ENCODE measurements around the gene NEK6. TPM values are rescaled to one million over a fixed set of nuclear protein-coding genes. Genes with fewer than 3 reads are reported as not detected.

Gene NEK6
- total and polyA plus RNA-seq, 9 of the 15 experiments (the other 6 are each of a cell fraction or from before 2014, with no cell fraction given): 3.1 to 19.0 (median 8.4) TPM

DNA sequence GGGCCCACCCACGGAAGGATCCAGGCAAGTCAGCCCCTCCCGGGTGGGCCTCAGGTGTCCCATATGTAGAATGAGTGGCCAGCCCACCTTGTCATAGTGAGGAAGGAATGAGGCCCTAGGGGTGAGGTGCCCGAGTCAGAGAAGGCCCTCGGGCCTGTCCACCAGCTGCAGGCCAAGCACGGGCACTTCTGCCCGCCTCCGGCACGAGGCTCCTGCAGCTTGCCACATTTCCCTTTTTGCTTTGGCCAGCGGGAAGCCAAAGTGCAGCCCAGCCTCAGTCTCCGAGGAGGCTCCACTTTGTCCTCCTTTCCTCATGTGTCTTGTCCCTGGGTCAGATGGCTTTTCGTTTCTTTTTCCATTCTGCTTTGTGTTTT is 84.6 kb downstream of the NEK6 start:
- Histone ChIP-seq H3K9me3 (replicated peaks; ENCODE audit: control insufficient read depth, insufficient read depth, low read depth, low read length) (no peaks in the 10 kb centered on the region), H3K4me3 (no peak overlapping the region), H3K27ac (ENCODE audit: extremely low read depth, low read depth, low read length) (no peak overlapping the region), H3K27me3 (ENCODE audit: control insufficient read depth in 2 of 2, insufficient read depth in 2 of 2, low read length in 2 of 2) (no peaks in the 10 kb centered on the region), H4K20me1 (replicated peaks; ENCODE audit: control insufficient read depth, insufficient read depth, low read length) (0 out of 2 replicates have a peak, but pooled peaks cover 4% of the 10 kb centered on the region), H3K4me2 (ENCODE audit: insufficient read depth, low read length) (no peak overlapping the region), H3K79me2 (ENCODE audit: control insufficient read depth, insufficient read depth, low read length) (no peaks in the 10 kb centered on the region), H2AFZ (ENCODE audit: low read depth, low read length) (no peak overlapping the region), H3K36me3 (ENCODE audit: control insufficient read depth, insufficient read depth, low read length) (peaks cover 14% of the 10 kb centered on the region; the same call in 1 of the 3 replicates), H3K9ac (ENCODE audit: insufficient read depth in 1 of 2, low read depth in 2 of 2, low read length in 2 of 2) (no peak overlapping the region), H3K4me1 (replicated peaks in 1 of 2; ENCODE audit: control insufficient read depth in 2 of 2, insufficient read depth in 2 of 2, low read length in 2 of 2) (peaks cover 0 to 33% of the 10 kb centered on the region in 2 experiments; a peak in 2 of 5 replicates), H3K9me1 (ENCODE audit: control insufficient read depth, insufficient read depth, low read length) (no peaks in the 10 kb centered on the region)
- FAIRE-seq (no peak), ATAC-seq (no peak), DNase-seq (ENCODE audit: extremely low read depth in 1 of 4, low spot score in 3 of 4) (no peak)
- 80% methylated on average over 11 of the region's 11 CpGs for WGBS (ENCODE audit: insufficient coverage, low coverage, missing lambda C conversion rate)
- no TSS peak for BruUV-seq (replicated peaks)
- ChIA-PET CTCF (ENCODE audit: low intra/inter-chr PET ratio) (no interaction called here), POLR2A (interaction anchor here (1.0 kb wide), 1 partner anchor 31 kb away, joined by 4 read pairs; no protein-coding TSS in a partner anchor)
- in situ Hi-C loops (cut with MboI): no loop called here
- intact Hi-C loops (cut with micrococcal nuclease): no loop called here
- TF ChIP-seq, protein P1, sequence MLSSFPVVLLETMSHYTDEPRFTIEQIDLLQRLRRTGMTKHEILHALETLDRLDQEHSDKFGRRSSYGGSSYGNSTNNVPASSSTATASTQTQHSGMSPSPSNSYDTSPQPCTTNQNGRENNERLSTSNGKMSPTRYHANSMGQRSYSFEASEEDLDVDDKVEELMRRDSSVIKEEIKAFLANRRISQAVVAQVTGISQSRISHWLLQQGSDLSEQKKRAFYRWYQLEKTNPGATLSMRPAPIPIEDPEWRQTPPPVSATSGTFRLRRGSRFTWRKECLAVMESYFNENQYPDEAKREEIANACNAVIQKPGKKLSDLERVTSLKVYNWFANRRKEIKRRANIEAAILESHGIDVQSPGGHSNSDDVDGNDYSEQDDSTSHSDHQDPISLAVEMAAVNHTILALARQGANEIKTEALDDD (IDR thresholded peaks at IDR 0.05): no peak
- TF ChIP-seq PCBP2 (IDR thresholded peaks at IDR 0.05; ENCODE audit: low read depth, low read length, poor library complexity, severe bottlenecking) (no peak), ZNF217 (CRISPR knock-in tag; IDR thresholded peaks at IDR 0.05) (no peak), HDAC1 (IDR thresholded peaks at IDR 0.05) (no peak), ZKSCAN3 (CRISPR knock-in tag; IDR thresholded peaks at IDR 0.05) (no peak), ZNF75A (CRISPR knock-in tag; IDR thresholded peaks at IDR 0.05) (no peak)
- TF ChIP-seq, protein P2, sequence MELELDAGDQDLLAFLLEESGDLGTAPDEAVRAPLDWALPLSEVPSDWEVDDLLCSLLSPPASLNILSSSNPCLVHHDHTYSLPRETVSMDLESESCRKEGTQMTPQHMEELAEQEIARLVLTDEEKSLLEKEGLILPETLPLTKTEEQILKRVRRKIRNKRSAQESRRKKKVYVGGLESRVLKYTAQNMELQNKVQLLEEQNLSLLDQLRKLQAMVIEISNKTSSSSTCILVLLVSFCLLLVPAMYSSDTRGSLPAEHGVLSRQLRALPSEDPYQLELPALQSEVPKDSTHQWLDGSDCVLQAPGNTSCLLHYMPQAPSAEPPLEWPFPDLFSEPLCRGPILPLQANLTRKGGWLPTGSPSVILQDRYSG (tag; conservative IDR thresholded peaks at IDR 0.05; ENCODE audit: low read depth): no peak
- TF ChIP-seq, protein P3, sequence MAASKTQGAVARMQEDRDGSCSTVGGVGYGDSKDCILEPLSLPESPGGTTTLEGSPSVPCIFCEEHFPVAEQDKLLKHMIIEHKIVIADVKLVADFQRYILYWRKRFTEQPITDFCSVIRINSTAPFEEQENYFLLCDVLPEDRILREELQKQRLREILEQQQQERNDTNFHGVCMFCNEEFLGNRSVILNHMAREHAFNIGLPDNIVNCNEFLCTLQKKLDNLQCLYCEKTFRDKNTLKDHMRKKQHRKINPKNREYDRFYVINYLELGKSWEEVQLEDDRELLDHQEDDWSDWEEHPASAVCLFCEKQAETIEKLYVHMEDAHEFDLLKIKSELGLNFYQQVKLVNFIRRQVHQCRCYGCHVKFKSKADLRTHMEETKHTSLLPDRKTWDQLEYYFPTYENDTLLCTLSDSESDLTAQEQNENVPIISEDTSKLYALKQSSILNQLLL (CRISPR knock-in tag; IDR thresholded peaks at IDR 0.05; ENCODE audit: borderline replicate concordance): no peak
- TF ChIP-seq, protein P4, sequence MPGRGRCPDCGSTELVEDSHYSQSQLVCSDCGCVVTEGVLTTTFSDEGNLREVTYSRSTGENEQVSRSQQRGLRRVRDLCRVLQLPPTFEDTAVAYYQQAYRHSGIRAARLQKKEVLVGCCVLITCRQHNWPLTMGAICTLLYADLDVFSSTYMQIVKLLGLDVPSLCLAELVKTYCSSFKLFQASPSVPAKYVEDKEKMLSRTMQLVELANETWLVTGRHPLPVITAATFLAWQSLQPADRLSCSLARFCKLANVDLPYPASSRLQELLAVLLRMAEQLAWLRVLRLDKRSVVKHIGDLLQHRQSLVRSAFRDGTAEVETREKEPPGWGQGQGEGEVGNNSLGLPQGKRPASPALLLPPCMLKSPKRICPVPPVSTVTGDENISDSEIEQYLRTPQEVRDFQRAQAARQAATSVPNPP (IDR thresholded peaks at IDR 0.05; ENCODE audit: borderline replicate concordance, insufficient read depth, insufficient read length): no peak
- TF ChIP-seq, protein P5, sequence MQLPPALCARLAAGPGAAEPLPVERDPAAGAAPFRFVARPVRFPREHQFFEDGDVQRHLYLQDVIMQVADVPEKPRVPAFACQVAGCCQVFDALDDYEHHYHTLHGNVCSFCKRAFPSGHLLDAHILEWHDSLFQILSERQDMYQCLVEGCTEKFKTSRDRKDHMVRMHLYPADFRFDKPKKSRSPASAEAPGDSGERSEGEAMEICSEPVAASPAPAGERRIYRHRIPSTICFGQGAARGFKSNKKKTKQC (CRISPR knock-in tag; IDR thresholded peaks at IDR 0.05): no peak

All from K562 (cell line).